SK-N-SH (cell line): ENCODE data around the gene TCF12. TPM values are rescaled to one million over a fixed set of nuclear protein-coding genes. Genes with fewer than 3 reads are reported as not detected.

ENCODE experiments used
- CTCF ChIA-PET: fragments of 300-600, 350-600 bp; formaldehyde crosslinking; extraction: SDS; loops from one replicate; lab custom pipeline; 2021; lab: Yijun Ruan, JAX
- POLR2A ChIA-PET: fragments of 350-600 bp; sonication (Branson Sonifier 250); formaldehyde crosslinking; extraction: SDS; loops from one replicate; lab custom pipeline; 2020; ENCODE audit warnings: antibody characterized with exemption, inconsistent platforms; lab: Yijun Ruan, JAX
- DNase-seq: peaks from one replicate; pipeline ENCODE4 v3.0.0; 2012
- H2AFZ ChIP-seq: fragments of 200-600 bp; sonication (generic); 2 replicates; pipeline ENCODE4 v1.8.1; 2016; ENCODE audit warnings: antibody characterized with exemption, mild to moderate bottlenecking, low read depth
- H3F3A ChIP-seq: fragments of 200-600 bp; sonication (generic); replicated peaks from 2 replicates; pipeline ENCODE3; 2016; ENCODE audit warnings: antibody characterized with exemption, mild to moderate bottlenecking; ENCODE audit not compliant: insufficient read depth
- H3K27ac ChIP-seq, 2 experiments: fragments of 200-500 bp in 1 of 2; fragments of 200-600 bp in 1 of 2; sonication (Bioruptor generic) in 1 of 2; sonication (generic), shearing (Covaris generic) in 1 of 2; 2 replicates each; pipeline versions ENCODE4 v1.5.1 to v1.6.1; 2014 to 2016; ENCODE audit warnings: low read depth in 2 of 2, inconsistent platforms in 1 of 2, low read length in 1 of 2, mild to moderate bottlenecking in 1 of 2, mixed read lengths in 1 of 2
- H3K27me3 ChIP-seq: fragments of 200-600 bp; sonication (generic), shearing (Covaris generic); 2 replicates; pipeline ENCODE4 v1.6.1; 2016; ENCODE audit warnings: mixed run types; ENCODE audit not compliant: insufficient read depth
- H3K36me3 ChIP-seq, 2 experiments: fragments of 200-500 bp in 1 of 2; fragments of 200-600 bp in 1 of 2; sonication (Bioruptor generic) in 1 of 2; sonication (generic) in 1 of 2; replicated peaks in 1 of 2; 2 replicates each; pipeline versions ENCODE3 to v1.5.1; 2014 to 2016; ENCODE audit warnings: low read length in 1 of 2, mild to moderate bottlenecking in 1 of 2; ENCODE audit not compliant: insufficient read depth in 2 of 2, control insufficient read depth in 1 of 2
- H3K4me1 ChIP-seq, 2 experiments: fragments of 200-500 bp in 1 of 2; fragments of 200-600 bp in 1 of 2; sonication (Bioruptor generic) in 1 of 2; sonication (generic), shearing (Covaris generic) in 1 of 2; 2 replicates each; pipeline versions ENCODE4 v1.5.1 to v1.6.1; 2014 to 2016; ENCODE audit warnings: low read depth in 1 of 2, low read length in 1 of 2, mixed run types in 1 of 2; ENCODE audit not compliant: insufficient read depth in 2 of 2, control insufficient read depth in 1 of 2
- H3K4me2 ChIP-seq: fragments of 200-600 bp; sonication (generic), shearing (Covaris generic); 2 replicates; pipeline ENCODE4 v1.6.1; 2017; ENCODE audit warnings: mixed run types
- H3K4me3 ChIP-seq, 2 experiments: fragments of 200-500 bp in 1 of 2; fragments of 200-600 bp in 1 of 2; sonication (Bioruptor generic) in 1 of 2; sonication (generic), shearing (Covaris generic) in 1 of 2; 2 replicates each; pipeline versions ENCODE4 v1.5.1 to v1.8.1; 2014 to 2016; ENCODE audit warnings: low read depth in 2 of 2, inconsistent platforms in 1 of 2, low read length in 1 of 2, mild to moderate bottlenecking in 1 of 2, mixed read lengths in 1 of 2, moderate library complexity in 1 of 2
- H3K79me2 ChIP-seq: fragments of 200-600 bp; sonication (generic); 2 replicates; pipeline ENCODE4 v1.8.1; 2017; ENCODE audit warnings: mild to moderate bottlenecking; ENCODE audit not compliant: insufficient read depth
- H3K9ac ChIP-seq: fragments of 200-600 bp; sonication (generic); 2 replicates; pipeline ENCODE4 v1.6.1; 2017; ENCODE audit warnings: mixed run types
- H3K9me2 ChIP-seq: fragments of 200-600 bp; sonication (generic); 2 replicates; pipeline ENCODE4 v1.6.1; 2017; ENCODE audit warnings: mixed run types
- H3K9me3 ChIP-seq: fragments of 200-600 bp; sonication (generic); 2 replicates; pipeline ENCODE4 v1.6.1; 2017; ENCODE audit warnings: mixed run types, mild to moderate bottlenecking, moderate library complexity
- H4K20me1 ChIP-seq: fragments of 200-600 bp; sonication (generic); 2 replicates; pipeline ENCODE4 v1.6.1; 2017; ENCODE audit warnings: mild to moderate bottlenecking, mixed run types; ENCODE audit not compliant: insufficient read depth
- CHD2 ChIP-seq: fragments of 150-350 bp; IDR thresholded peaks from 2 replicates; pipeline ENCODE4 v1.6.1; 2018; ENCODE audit warnings: low read length; ENCODE audit not compliant: partially characterized antibody
- ELF1 ChIP-seq: IDR thresholded peaks from 2 replicates; pipeline ENCODE4 v1.4.0; 2012
- EZH2phosphoT487 ChIP-seq: fragments of 200-600 bp; sonication (generic); IDR thresholded peaks from 2 replicates; pipeline ENCODE4 v1.6.1; 2017; ENCODE audit warnings: low read depth, mixed run types, mild to moderate bottlenecking, antibody characterized with exemption, moderate library complexity, borderline replicate concordance
- FOSL2 ChIP-seq: IDR thresholded peaks from 2 replicates; pipeline ENCODE4 v1.4.0; 2012; ENCODE audit warnings: low read depth, mild to moderate bottlenecking, moderate library complexity, borderline replicate concordance
- FOXJ3 ChIP-seq: sonication (generic); formaldehyde crosslinking; IDR thresholded peaks from 2 replicates; pipeline ENCODE4 v1.5.1; 2020; ENCODE audit warnings: mild to moderate bottlenecking, missing genetic modification reagents
- FOXM1 ChIP-seq: IDR thresholded peaks from 2 replicates; pipeline ENCODE4 v1.4.0; 2012; ENCODE audit warnings: low read depth, mild to moderate bottlenecking
- IRF3 ChIP-seq: fragments of 150-350 bp; IDR thresholded peaks from 2 replicates; pipeline ENCODE4 v1.6.1; 2016; ENCODE audit warnings: mild to moderate bottlenecking, low read depth, low read length
- JUND ChIP-seq: IDR thresholded peaks from 2 replicates; pipeline ENCODE4 v1.4.0; 2012
- MAX ChIP-seq: IDR thresholded peaks from 2 replicates; pipeline ENCODE4 v1.4.0; 2012; ENCODE audit warnings: low read depth
- MEF2A ChIP-seq: IDR thresholded peaks from 2 replicates; pipeline ENCODE4 v1.4.0; 2012; ENCODE audit warnings: low read depth, borderline replicate concordance
- MXI1 ChIP-seq: IDR thresholded peaks from 2 replicates; pipeline ENCODE4 v1.6.1; 2012; ENCODE audit warnings: mild to moderate bottlenecking, low read depth, low read length, improper control_type of control experiment
- NRF1 ChIP-seq: IDR thresholded peaks from 2 replicates; pipeline ENCODE4 v1.6.1; 2012; ENCODE audit warnings: low read depth, mild to moderate bottlenecking, low read length
- PBX3 ChIP-seq: IDR thresholded peaks from 2 replicates; pipeline ENCODE4; 2012
- REST ChIP-seq: IDR thresholded peaks from 2 replicates; pipeline ENCODE4 v1.6.1; 2012; ENCODE audit warnings: mild to moderate bottlenecking, low read depth, low read length, moderate library complexity
- SMC3 ChIP-seq: IDR thresholded peaks from 2 replicates; pipeline ENCODE4 v1.6.1; 2012; ENCODE audit warnings: low read depth, low read length, improper control_type of control experiment
- USF1 ChIP-seq: IDR thresholded peaks from 2 replicates; pipeline ENCODE4 v1.4.0; 2012; ENCODE audit warnings: low read depth, borderline replicate concordance
- WGBS: methylation state at CpG from one replicate; pipeline ENCODE4 v1.1.6; 2017; ENCODE audit warnings: low lambda C conversion rate; 5-methylcytosine and 5-hydroxymethylcytosine counted together
- polyA plus RNA-seq, 3 experiments: library from polyadenylated mRNA; depleted of rRNA; stranded (reverse); fragments of >200 nt; gene quantifications; 2 replicates each; pipeline ENCODE4 v1.2.3, GENCODE V29; 2012

TCF12 gene
- polyA plus RNA-seq, 1 of the 3 experiments (the other 2 are of a cell fraction), result 49.6 TPM

GRCh38 chr15:57322602-57323250 is 404.3 kb downstream of the TCF12 start:
- Histone ChIP-seq H3K4me3 (no peak overlapping the region), H3K36me3 (no peaks in the 10 kb centered on the region), H3K79me2 (no peaks in the 10 kb centered on the region), H3K9me2 (no peaks in the 10 kb centered on the region), H3K9me3 (no peaks in the 10 kb centered on the region), H3K4me1 (peaks cover 8 to 33% of the 10 kb centered on the region in 2 experiments; a peak in 2 of 4 replicates), H3K9ac (no peak overlapping the region), H3F3A (peaks cover 20% of the 10 kb centered on the region), H3K4me2 (no peak overlapping the region), H3K27me3 (no peaks in the 10 kb centered on the region), H4K20me1 (no peaks in the 10 kb centered on the region), H3K27ac (peak overlapping the region in 1 of 2 experiments; percentile 61; a peak in 1 of 4 replicates), H2AFZ (no peak overlapping the region)
- no peak for DNase-seq
- WGBS, result 96% methylated on average over 11 of the region's 11 CpGs
- no peak for TF ChIP-seq IRF3
- no peak for TF ChIP-seq FOXJ3
- TF ChIP-seq MAX, result no peak
- TF ChIP-seq USF1, result no peak
- TF ChIP-seq CHD2, result no peak
- TF ChIP-seq MEF2A, result no peak
- ChIA-PET POLR2A (no interaction called here), CTCF (interaction anchor here (1.0 to 3.1 kb wide), 6 partner anchors 9 to 238 kb away, joined by 3 to 12 read pairs (median 5); no protein-coding TSS in a partner anchor)

- Histone ChIP-seq H3K27ac (peak overlapping the region; percentile 53 to 61; a peak in 3 of 4 replicates), H3K4me2 (no peak overlapping the region), H3K9ac (peak overlapping the region; percentile 23; the same call in 1 of the 2 replicates), H3K4me3 (no peak overlapping the region), H3K9me2 (no peaks in the 10 kb centered on the region), H3K4me1 (peaks cover 8 to 34% of the 10 kb centered on the region in 2 experiments; a peak in 2 of 4 replicates), H4K20me1 (no peaks in the 10 kb centered on the region), H3K9me3 (no peaks in the 10 kb centered on the region), H3K36me3 (no peaks in the 10 kb centered on the region), H3K79me2 (no peaks in the 10 kb centered on the region), H2AFZ (no peak overlapping the region), H3K27me3 (no peaks in the 10 kb centered on the region), H3F3A (peaks cover 23% of the 10 kb centered on the region)
- no peak for DNase-seq
- POLR2A ChIA-PET, result no interaction called here
- CTCF ChIA-PET, result interaction anchor here (1.0 to 3.1 kb wide), 6 partner anchors 9 to 237 kb away, joined by 3 to 12 read pairs (median 5); no protein-coding TSS in a partner anchor
- TF ChIP-seq USF1 (no peak), MXI1 (no peak), ELF1 (no peak), FOSL2 (no peak), NRF1 (no peak), EZH2phosphoT487 (no peak), JUND (no peak), SMC3 (no peak), PBX3 (no peak), REST (no peak), FOXJ3 (no peak), FOXM1 (no peak)
- 96% methylated on average over 8 of the region's 12 CpGs for WGBS
These were observed 404.9 kb downstream of the TCF12 start for GRCh38 chr15:57323299-57323805.
